H9 (cell line): ENCODE measurements around the gene TNFSF13B. TPM values are rescaled to one million over a fixed set of nuclear protein-coding genes. Genes with fewer than 3 reads are reported as not detected.

Experiments
- DNase-seq: peaks from one replicate; pipeline ENCODE4 v3.0.0-alpha.2; 2017
- H2AFZ ChIP-seq: one replicate; pipeline ENCODE4 v1.6.1; 2013; ENCODE audit warnings: mild to moderate bottlenecking, low read length, control low read depth, moderate library complexity
- H2AK5ac ChIP-seq: 2 replicates; pipeline ENCODE4 v1.6.1; 2013; ENCODE audit warnings: low read length, control low read depth, mixed read lengths; ENCODE audit not compliant: insufficient read length
- H2BK120ac ChIP-seq: one replicate; pipeline ENCODE4 v1.6.1; 2013; ENCODE audit warnings: low read depth, mild to moderate bottlenecking, low read length, control low read depth, inconsistent platforms; ENCODE audit not compliant: poor library complexity, severe bottlenecking
- H2BK12ac ChIP-seq: 2 replicates; pipeline ENCODE4 v1.6.1; 2013; ENCODE audit warnings: low read length, control low read depth, mixed read lengths, low read depth; ENCODE audit not compliant: insufficient read length
- H2BK15ac ChIP-seq: 2 replicates; pipeline ENCODE4 v1.6.1; 2013; ENCODE audit warnings: low read depth, low read length, control low read depth
- H2BK20ac ChIP-seq: one replicate; pipeline ENCODE4 v1.6.1; 2013; ENCODE audit warnings: low read depth, mild to moderate bottlenecking, low read length, control low read depth, inconsistent platforms; ENCODE audit not compliant: poor library complexity, severe bottlenecking
- H2BK5ac ChIP-seq: 2 replicates; pipeline ENCODE4 v1.6.1; 2013; ENCODE audit warnings: low read length, control low read depth, mixed read lengths; ENCODE audit not compliant: insufficient read length
- H3K14ac ChIP-seq: 2 replicates; pipeline ENCODE4 v1.6.1; 2013; ENCODE audit warnings: low read length, control low read depth; ENCODE audit not compliant: insufficient read depth
- H3K18ac ChIP-seq: 2 replicates; pipeline ENCODE4 v1.6.1; 2013; ENCODE audit warnings: low read depth, mild to moderate bottlenecking, mixed read lengths, low read length, control low read depth; ENCODE audit not compliant: insufficient read length
- H3K23ac ChIP-seq: 2 replicates; pipeline ENCODE4 v1.6.1; 2013; ENCODE audit warnings: low read length, control low read depth, mixed read lengths, low read depth; ENCODE audit not compliant: insufficient read length
- H3K23me2 ChIP-seq: 2 replicates; pipeline ENCODE4 v1.6.1; 2013; ENCODE audit warnings: low read depth, mild to moderate bottlenecking, mixed read lengths, low read length, control low read depth; ENCODE audit not compliant: insufficient read length, poor library complexity, severe bottlenecking
- H3K27ac ChIP-seq: 2 replicates; pipeline ENCODE4 v1.5.1; 2013; ENCODE audit warnings: low read length, control low read depth, mixed read lengths, low read depth; ENCODE audit not compliant: insufficient read length
- H3K27me3 ChIP-seq: 2 replicates; pipeline ENCODE4 v1.6.1; 2013; ENCODE audit warnings: low read length, control low read depth, inconsistent platforms; ENCODE audit not compliant: insufficient read depth
- H3K4ac ChIP-seq: 2 replicates; pipeline ENCODE4 v1.6.1; 2013; ENCODE audit warnings: low read depth, mild to moderate bottlenecking, control low read depth, inconsistent platforms, low read length, moderate library complexity
- H3K4me1 ChIP-seq: 2 replicates; pipeline ENCODE4 v1.6.1; 2013; ENCODE audit warnings: low read length, control low read depth, inconsistent platforms; ENCODE audit not compliant: insufficient read depth
- H3K4me2 ChIP-seq: 2 replicates; pipeline ENCODE4 v1.6.1; 2013; ENCODE audit warnings: low read length, control low read depth, mixed read lengths; ENCODE audit not compliant: insufficient read length, insufficient read depth
- H3K56ac ChIP-seq: 2 replicates; pipeline ENCODE4 v1.6.1; 2013; ENCODE audit warnings: low read depth, mild to moderate bottlenecking, mixed read lengths, low read length, control low read depth; ENCODE audit not compliant: insufficient read length
- H3K79me1 ChIP-seq: 2 replicates; pipeline ENCODE4 v1.6.1; 2013; ENCODE audit warnings: low read depth, mild to moderate bottlenecking, moderate library complexity, low read length, control low read depth, inconsistent platforms; ENCODE audit not compliant: insufficient read depth, poor library complexity, severe bottlenecking
- H3K79me2 ChIP-seq: 2 replicates; pipeline ENCODE4 v1.6.1; 2013; ENCODE audit warnings: low read length, control low read depth, inconsistent platforms; ENCODE audit not compliant: insufficient read depth
- H3K9ac ChIP-seq: 2 replicates; pipeline ENCODE4 v1.6.1; 2013; ENCODE audit warnings: low read length, control low read depth, mixed read lengths; ENCODE audit not compliant: insufficient read length; ENCODE audit errors: extremely low read depth
- H3K9me3 ChIP-seq: one replicate; pipeline ENCODE4 v1.6.1; 2013; ENCODE audit warnings: low read depth, low read length, inconsistent platforms; ENCODE audit not compliant: control insufficient read depth
- H3T11ph ChIP-seq: one replicate; pipeline ENCODE4 v1.6.1; 2013; ENCODE audit warnings: mild to moderate bottlenecking, low read length, control low read depth, inconsistent platforms
- H4K20me1 ChIP-seq: one replicate; pipeline ENCODE4 v1.6.1; 2013; ENCODE audit not compliant: control insufficient read depth, insufficient read length, insufficient read depth
- H4K5ac ChIP-seq: 2 replicates; pipeline ENCODE4 v1.6.1; 2013; ENCODE audit warnings: low read depth, mild to moderate bottlenecking, mixed read lengths, low read length, control low read depth; ENCODE audit not compliant: insufficient read length
- H4K8ac ChIP-seq: replicated peaks from 2 replicates; pipeline ENCODE4 v1.6.1; 2013; ENCODE audit warnings: low read length, control low read depth, mixed read lengths, low read depth; ENCODE audit not compliant: insufficient read length
- H4K91ac ChIP-seq: 2 replicates; pipeline ENCODE4 v1.6.1; 2013; ENCODE audit warnings: low read depth, mild to moderate bottlenecking, moderate library complexity, mixed read lengths, low read length, control low read depth; ENCODE audit not compliant: insufficient read length
- H3K27ac Mint-ChIP-seq, 3 experiments: 2 replicates in 2 of 3; 3 replicates in 1 of 3; pipeline ENCODE4 v1.8.0; 2020 to 2021; ENCODE audit warnings: mixed read lengths in 3 of 3, mild to moderate bottlenecking in 1 of 3, moderate library complexity in 1 of 3
- H3K27me3 Mint-ChIP-seq: 2 replicates; pipeline ENCODE4 v1.8.0; 2021; ENCODE audit warnings: low read depth, mild to moderate bottlenecking, moderate library complexity, mixed read lengths
- H3K36me3 Mint-ChIP-seq, 3 experiments: 2 replicates in 2 of 3; 3 replicates in 1 of 3; pipeline ENCODE4 v1.8.0; 2020 to 2021; ENCODE audit warnings: low read depth in 3 of 3, mixed read lengths in 3 of 3; ENCODE audit not compliant: insufficient read depth in 1 of 3
- H3K4me1 Mint-ChIP-seq, 2 experiments: 2 replicates each; pipeline ENCODE4 v1.8.0; 2020; ENCODE audit warnings: mixed read lengths in 2 of 2
- H3K4me3 Mint-ChIP-seq, 2 experiments: 2 replicates in 1 of 2; 3 replicates in 1 of 2; pipeline ENCODE4 v1.8.0; 2020 to 2021; ENCODE audit warnings: mild to moderate bottlenecking in 2 of 2, mixed read lengths in 2 of 2, moderate library complexity in 1 of 2
- H3K9me3 Mint-ChIP-seq, 2 experiments: 2 replicates in 1 of 2; 3 replicates in 1 of 2; pipeline ENCODE4 v1.8.0; 2020; ENCODE audit warnings: mild to moderate bottlenecking in 2 of 2, mixed read lengths in 2 of 2, moderate library complexity in 1 of 2
- total RNA-seq: library from RNA; stranded (reverse); gene quantifications from 2 replicates; pipeline ENCODE4 v1.2.1, GENCODE V29; 2021
- TF ChIP-seq, protein P1 (sequence below): fragments of 200-600 bp; sonication (generic); conservative IDR thresholded peaks from 3 replicates; pipeline ENCODE4 v1.8.0; 2021; ENCODE audit warnings: antibody characterized with exemption, mild to moderate bottlenecking

Gene TNFSF13B
- total RNA-seq, 1 experiment from 2014 or later, result 0.31 TPM

DNA sequence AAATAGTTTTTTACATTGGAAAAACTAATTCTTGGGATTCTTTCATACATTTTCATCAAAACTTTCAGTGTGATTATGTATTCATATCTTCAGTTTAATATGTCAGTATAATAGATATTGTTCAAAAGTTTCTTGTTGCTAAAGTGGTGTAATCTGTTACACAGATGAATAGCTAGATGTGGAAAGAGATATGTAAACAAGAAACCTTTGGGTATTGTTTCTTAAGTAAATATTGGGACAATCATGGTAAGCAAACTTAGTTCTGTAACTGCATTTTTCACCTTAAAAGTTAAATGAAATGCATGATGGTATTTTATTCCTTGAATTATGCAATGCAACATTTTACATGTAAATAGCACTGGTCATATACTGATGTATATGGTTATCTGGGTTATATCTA, 39.1 kb upstream of the TNFSF13B start:
- Histone ChIP-seq H3K9ac (no peak overlapping the region), H4K8ac (no peak overlapping the region), H3K79me1 (no peaks in the 10 kb centered on the region), H4K5ac (no peak overlapping the region), H3K4me2 (no peak overlapping the region), H3K14ac (no peak overlapping the region), H4K91ac (no peak overlapping the region), H3K27me3 (no peaks in the 10 kb centered on the region), H2BK20ac (no peak overlapping the region), H3K23ac (no peak overlapping the region), H2AK5ac (no peak overlapping the region), H4K20me1 (no peaks in the 10 kb centered on the region), H3K9me3 (no peaks in the 10 kb centered on the region), H3T11ph (no peak overlapping the region), H3K56ac (no peak overlapping the region), H3K4ac (no peak overlapping the region), H2BK15ac (no peak overlapping the region), H3K18ac (no peak overlapping the region), H2AFZ (no peak overlapping the region), H3K79me2 (no peaks in the 10 kb centered on the region), H3K23me2 (no peaks in the 10 kb centered on the region), H2BK120ac (no peak overlapping the region), H2BK5ac (no peak overlapping the region), H3K27ac (no peak overlapping the region), H3K4me1 (no peaks in the 10 kb centered on the region), H2BK12ac (no peak overlapping the region)
- Mint-ChIP-seq H3K4me3 (no peak overlapping the region), H3K9me3 (no peaks in the 10 kb centered on the region), H3K27ac (no peak overlapping the region), H3K27me3 (no peaks in the 10 kb centered on the region), H3K4me1 (peaks cover 0 to 2% of the 10 kb centered on the region in 2 experiments; a peak in 1 of 4 replicates), H3K36me3 (peaks cover 0 to 5% (median 0%) of the 10 kb centered on the region in 3 experiments; a peak in 2 of 7 replicates)
- TF ChIP-seq, protein P1, sequence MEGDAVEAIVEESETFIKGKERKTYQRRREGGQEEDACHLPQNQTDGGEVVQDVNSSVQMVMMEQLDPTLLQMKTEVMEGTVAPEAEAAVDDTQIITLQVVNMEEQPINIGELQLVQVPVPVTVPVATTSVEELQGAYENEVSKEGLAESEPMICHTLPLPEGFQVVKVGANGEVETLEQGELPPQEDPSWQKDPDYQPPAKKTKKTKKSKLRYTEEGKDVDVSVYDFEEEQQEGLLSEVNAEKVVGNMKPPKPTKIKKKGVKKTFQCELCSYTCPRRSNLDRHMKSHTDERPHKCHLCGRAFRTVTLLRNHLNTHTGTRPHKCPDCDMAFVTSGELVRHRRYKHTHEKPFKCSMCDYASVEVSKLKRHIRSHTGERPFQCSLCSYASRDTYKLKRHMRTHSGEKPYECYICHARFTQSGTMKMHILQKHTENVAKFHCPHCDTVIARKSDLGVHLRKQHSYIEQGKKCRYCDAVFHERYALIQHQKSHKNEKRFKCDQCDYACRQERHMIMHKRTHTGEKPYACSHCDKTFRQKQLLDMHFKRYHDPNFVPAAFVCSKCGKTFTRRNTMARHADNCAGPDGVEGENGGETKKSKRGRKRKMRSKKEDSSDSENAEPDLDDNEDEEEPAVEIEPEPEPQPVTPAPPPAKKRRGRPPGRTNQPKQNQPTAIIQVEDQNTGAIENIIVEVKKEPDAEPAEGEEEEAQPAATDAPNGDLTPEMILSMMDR, result no peak
- no peak for DNase-seq
